ENCODE measurements around the gene RGS6.

The RGS6 gene

GRCh38 chr14:72254202-72254936 is 322.1 kb downstream of the RGS6 start:
- no peak for DNase-seq

- no peak for DNase-seq
These were observed 322.8 kb downstream of the RGS6 start for GRCh38 chr14:72254937-72255472.

- DNase-seq: no peak
These were observed 323.8 kb downstream of the RGS6 start for GRCh38 chr14:72256055-72256454.

- DNase-seq: no peak
These were observed 328.8 kb downstream of the RGS6 start for GRCh38 chr14:72261068-72261467.

- no peak for DNase-seq
These were observed 330.5 kb downstream of the RGS6 start for GRCh38 chr14:72262771-72263170.

- DNase-seq: no peak
These were observed 332.5 kb downstream of the RGS6 start for GRCh38 chr14:72264716-72265115.

- DNase-seq: no peak
These were observed 338.0 kb downstream of the RGS6 start for GRCh38 chr14:72270147-72270727.

GRCh38 chr14:72270749-72271148 is 338.5 kb downstream of the RGS6 start:
- DNase-seq: no peak

- no peak for DNase-seq
These were observed 343.0 kb downstream of the RGS6 start for GRCh38 chr14:72275242-72275641.

- no peak for DNase-seq
These were observed 346.1 kb downstream of the RGS6 start for GRCh38 chr14:72278316-72278715.

GRCh38 chr14:72284176-72284575 is 351.9 kb downstream of the RGS6 start:
- no peak for DNase-seq

GRCh38 chr14:72290241-72290640 is 358.0 kb downstream of the RGS6 start:
- no peak for DNase-seq

GRCh38 chr14:72291908-72292688 is 359.9 kb downstream of the RGS6 start:
- DNase-seq: no peak

GRCh38 chr14:72292689-72293024 is 360.4 kb downstream of the RGS6 start:
- DNase-seq: no peak

- DNase-seq: no peak
These were observed 369.1 kb downstream of the RGS6 start for GRCh38 chr14:72301352-72301751.

GRCh38 chr14:72303930-72304329 is 371.7 kb downstream of the RGS6 start:
- no peak for DNase-seq

GRCh38 chr14:72305561-72305960 is 373.3 kb downstream of the RGS6 start:
- DNase-seq: no peak

- no peak for DNase-seq
These were observed 376.8 kb downstream of the RGS6 start for GRCh38 chr14:72308967-72309485.

- no peak for DNase-seq
These were observed 378.9 kb downstream of the RGS6 start for GRCh38 chr14:72311116-72311515.

- DNase-seq: no peak
These were observed 379.3 kb downstream of the RGS6 start for GRCh38 chr14:72311516-72311915.

- no peak for DNase-seq
These were observed 382.7 kb downstream of the RGS6 start for GRCh38 chr14:72314808-72315435.

- no peak for DNase-seq
These were observed 383.5 kb downstream of the RGS6 start for GRCh38 chr14:72315714-72316113.

GRCh38 chr14:72318648-72319047 is 386.4 kb downstream of the RGS6 start:
- no peak for DNase-seq
